Measurements from ENCODE around the gene SAE1.

The SAE1 gene

GRCh38 chr19:47225746-47226425 is 95.3 kb downstream of the SAE1 start:
- DNase-seq = peak; percentile 84 to 91

GRCh38 chr19:47226426-47227351 is 96.1 kb downstream of the SAE1 start:
- peak; percentile 67 to 70 for DNase-seq

GRCh38 chr19:47227352-47228167 is 96.9 kb downstream of the SAE1 start:
- DNase-seq = peak; percentile 61 to 65

- peak; percentile 52 to 68 for DNase-seq
Observed at GRCh38 chr19:47228168-47228936, 97.7 kb downstream of the SAE1 start.

GRCh38 chr19:47228937-47229675 is 98.5 kb downstream of the SAE1 start:
- DNase-seq = peak; percentile 48 to 50

GRCh38 chr19:47229676-47230053 is 99.0 kb downstream of the SAE1 start:
- DNase-seq = no peak

- DNase-seq = peak; percentile 87 to 88
Observed at GRCh38 chr19:47230054-47230920, 99.7 kb downstream of the SAE1 start.

- DNase-seq = no peak
Observed at GRCh38 chr19:47230921-47231214, 100.2 kb downstream of the SAE1 start, which contains the start of gene BBC3. Gene BBC3 (minus strand): TSS chr19:47231199. CDS start chr19:47228431, 2,768 bp downstream.

- DNase-seq = peak; percentile 87 to 90
Observed at GRCh38 chr19:47231215-47232054, 100.8 kb downstream of the SAE1 start.

GRCh38 chr19:47232422-47233211 is 102.0 kb downstream of the SAE1 start:
- DNase-seq = peak; percentile 45 to 54

GRCh38 chr19:47236072-47236675 is 105.5 kb downstream of the SAE1 start:
- no peak for DNase-seq

- DNase-seq = no peak
Observed at GRCh38 chr19:47239152-47239551, 108.5 kb downstream of the SAE1 start.

- peak; percentile 45 to 63 for DNase-seq
Observed at GRCh38 chr19:47239610-47240296, 109.1 kb downstream of the SAE1 start.

GRCh38 chr19:47240556-47240955 is 109.9 kb downstream of the SAE1 start:
- DNase-seq = no peak

- DNase-seq = peak; percentile 82 to 85
Observed at GRCh38 chr19:47240996-47241918, 110.6 kb downstream of the SAE1 start.

GRCh38 chr19:47241919-47242577 is 111.4 kb downstream of the SAE1 start:
- no peak for DNase-seq
